ENCODE results near the gene SOWAHA.
"Not testable (repeated sequence)": the region's sequence is repeated elsewhere in the genome, so short reads cannot be mapped to it uniquely, and the experiment has no call there.

Gene SOWAHA

DNA sequence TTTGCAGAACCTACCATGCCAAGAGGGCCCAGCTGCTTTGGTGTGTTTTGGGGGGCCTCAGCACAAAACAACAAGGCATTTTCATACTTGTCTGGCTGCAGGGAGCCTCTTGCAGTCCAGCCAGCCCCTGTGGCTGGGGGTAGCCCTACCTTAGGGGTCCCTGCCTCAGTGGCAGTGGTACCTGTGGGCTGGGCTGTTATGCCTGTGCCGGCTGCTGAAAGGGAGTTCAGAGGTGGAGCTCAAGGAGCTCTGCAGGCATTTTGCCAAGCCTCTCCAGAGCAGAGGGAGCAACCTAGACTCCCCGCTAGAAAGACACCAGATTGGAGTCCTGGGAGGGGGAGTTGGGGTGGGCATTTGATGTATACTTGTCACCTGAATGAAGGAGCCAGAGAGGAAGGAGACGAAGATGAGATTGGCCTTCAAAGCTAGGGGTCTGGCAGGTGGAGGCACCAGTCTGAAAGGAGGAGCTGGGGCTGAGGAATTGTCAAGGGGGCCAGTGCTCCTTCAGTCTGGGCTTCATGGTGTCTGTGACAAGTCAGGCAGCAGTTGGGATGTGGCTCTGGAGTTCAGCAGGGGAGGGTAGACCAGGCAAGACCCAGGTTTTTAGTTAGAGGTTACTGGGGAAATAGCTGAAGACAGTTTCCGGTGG is 15.9 kb downstream of the SOWAHA start:
- no peak for DNase-seq

GRCh38 chr5:132829742-132830435 is 16.8 kb downstream of the SOWAHA start:
- peak; percentile 37 to 49 for DNase-seq

DNA sequence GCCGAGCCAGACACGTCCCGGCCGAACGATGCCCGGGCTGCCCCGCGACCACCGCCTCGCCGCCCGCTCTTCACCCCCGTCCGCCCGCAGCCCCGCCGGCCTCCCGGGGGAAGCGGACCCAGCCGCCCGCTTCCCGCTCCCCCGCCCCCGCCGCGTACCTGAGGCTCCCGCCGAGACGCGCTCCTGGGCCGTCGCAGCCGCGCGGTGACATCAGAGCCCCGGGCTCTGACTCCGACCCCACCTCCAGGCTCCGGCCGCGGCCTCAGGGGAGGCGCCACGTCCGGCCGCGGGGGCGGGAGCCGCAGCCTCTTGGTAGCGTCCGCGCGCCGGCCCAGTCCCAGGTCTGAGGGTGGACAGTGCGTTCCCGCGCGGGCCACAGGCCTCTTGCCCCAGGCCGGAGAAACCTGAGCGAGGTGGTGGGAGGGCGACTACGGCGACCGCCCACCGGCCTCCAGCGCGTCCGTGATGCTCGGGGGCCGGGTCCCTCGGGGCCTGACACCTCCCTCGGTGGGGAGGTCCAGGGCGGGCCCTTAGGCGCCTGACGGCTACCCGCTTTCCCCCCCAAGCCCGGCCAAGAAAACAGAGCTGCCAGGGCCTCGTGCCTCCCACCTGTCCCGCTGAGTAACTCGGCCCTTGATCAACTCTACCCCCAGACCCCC is 17.5 kb downstream of the SOWAHA start, which contains the start of gene SHROOM1:
Gene SHROOM1 (minus strand): TSS at position 212 of the 659 bp plus-strand sequence. CDS start 4,507 bp downstream, outside the sequence.
- no peak for DNase-seq

DNA sequence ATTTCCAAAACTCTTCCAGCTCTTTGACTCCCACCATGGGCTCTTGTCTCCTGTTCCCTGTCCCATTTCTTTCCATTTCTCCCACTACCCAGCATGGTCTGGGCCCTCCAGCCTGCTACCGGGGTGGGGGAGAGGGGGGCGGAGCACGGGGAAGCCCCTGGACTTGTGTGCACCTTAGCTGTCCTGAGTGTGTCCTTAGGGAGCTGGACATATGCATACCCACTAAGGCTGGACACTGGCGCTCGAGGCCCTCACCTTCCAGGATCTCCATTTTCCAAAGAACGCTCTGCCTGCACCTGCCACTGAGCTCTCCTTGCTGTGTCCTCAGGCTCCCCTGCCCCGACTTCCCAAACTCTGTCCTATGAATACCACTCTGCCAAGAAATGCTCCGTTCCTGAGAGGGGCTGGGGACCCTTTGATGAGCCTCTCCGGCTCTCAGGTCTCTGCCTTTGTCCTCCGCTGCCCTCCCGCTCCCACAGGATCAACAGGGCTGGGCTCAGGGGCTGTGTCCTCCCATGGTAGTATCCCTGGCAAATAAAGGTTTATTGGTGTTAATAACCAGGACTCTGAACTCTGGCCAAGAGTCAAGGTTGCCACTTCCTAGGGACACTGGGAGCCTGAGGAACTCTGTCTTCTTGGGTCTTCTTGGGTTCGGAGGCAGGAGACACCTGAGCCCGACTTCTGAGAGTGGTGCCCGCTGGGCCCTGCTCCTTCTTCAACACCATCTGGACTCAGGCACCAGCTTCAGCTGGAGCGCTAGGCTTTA is 18.2 kb downstream of the SOWAHA start:
- no peak for DNase-seq

DNA sequence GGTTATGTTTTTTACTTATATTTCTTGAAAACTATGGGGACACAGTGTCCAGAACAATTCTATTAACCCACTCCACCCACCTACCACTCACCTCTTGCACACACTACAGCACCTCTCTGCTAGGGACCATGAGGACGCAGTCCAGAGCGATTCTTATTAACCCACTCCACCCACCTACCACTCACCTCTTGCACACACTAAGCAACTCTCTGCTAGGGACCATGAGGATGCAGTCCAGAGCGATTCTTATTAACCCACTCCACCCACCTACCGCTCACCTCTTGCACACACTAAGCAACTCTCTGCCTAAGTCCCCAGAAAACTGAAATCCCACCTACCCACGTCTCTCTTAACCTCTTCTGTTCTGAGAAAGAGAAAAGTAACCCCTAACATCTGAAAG is 19.5 kb downstream of the SOWAHA start:
- no peak for DNase-seq

DNA sequence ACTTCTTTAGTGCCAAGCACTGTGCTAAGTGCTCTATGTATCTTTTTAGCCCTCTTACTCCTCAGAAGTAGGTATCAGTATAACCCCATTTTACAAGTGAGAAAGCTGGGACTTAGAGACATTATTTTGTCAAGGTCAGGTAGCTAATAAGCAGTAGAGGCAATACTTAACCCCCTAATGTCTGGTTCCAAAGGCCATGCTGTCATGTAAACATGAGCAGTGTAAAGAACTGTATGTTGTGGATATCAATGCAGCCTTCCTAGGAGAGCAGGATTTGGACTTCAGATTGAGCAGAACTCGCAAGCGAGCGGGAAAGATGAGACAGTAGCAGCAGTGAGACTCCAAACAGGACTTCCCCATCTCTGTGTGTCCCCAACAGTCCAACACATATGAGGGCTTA is 21.0 kb downstream of the SOWAHA start:
- DNase-seq: no peak

DNA sequence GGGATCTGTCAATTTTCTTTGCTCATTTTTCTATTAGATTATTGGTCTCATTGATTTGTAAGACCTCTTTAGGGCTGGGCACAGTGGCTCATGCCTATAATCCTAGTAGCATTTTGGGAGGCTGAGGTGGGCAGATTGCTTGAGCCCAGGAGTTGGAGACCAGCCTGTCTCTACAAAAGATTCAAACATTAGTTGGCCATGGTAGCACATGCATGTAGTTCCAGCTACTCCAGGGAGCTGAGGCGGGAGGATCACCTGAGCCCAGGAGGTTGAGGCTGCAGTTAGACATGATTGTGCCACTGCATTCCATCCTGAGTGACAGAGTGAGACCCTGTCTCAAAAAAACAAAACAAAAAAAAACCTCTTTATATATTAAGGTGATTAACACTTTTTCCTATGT is 23.8 kb downstream of the SOWAHA start:
- DNase-seq: no peak

DNA sequence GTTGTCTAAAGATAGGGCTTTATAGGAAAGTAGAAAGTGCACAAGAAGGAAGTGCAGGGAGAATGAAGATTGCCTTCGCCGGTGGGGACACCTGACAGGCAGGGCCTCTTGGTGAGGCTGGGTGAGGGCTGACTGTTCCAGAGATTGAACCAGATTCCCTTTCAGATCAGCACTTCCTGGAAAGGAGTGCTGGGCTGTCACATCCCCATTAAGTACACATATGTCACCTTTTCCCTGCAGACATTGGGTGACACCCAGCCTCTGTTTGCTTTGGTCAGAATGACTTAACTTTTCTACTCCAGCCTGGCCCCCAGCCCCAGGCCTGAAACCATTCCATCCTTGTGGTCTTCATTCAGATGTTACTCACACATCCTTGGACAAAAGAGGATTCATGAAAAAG is 24.8 kb downstream of the SOWAHA start:
- DNase-seq: no peak

DNA sequence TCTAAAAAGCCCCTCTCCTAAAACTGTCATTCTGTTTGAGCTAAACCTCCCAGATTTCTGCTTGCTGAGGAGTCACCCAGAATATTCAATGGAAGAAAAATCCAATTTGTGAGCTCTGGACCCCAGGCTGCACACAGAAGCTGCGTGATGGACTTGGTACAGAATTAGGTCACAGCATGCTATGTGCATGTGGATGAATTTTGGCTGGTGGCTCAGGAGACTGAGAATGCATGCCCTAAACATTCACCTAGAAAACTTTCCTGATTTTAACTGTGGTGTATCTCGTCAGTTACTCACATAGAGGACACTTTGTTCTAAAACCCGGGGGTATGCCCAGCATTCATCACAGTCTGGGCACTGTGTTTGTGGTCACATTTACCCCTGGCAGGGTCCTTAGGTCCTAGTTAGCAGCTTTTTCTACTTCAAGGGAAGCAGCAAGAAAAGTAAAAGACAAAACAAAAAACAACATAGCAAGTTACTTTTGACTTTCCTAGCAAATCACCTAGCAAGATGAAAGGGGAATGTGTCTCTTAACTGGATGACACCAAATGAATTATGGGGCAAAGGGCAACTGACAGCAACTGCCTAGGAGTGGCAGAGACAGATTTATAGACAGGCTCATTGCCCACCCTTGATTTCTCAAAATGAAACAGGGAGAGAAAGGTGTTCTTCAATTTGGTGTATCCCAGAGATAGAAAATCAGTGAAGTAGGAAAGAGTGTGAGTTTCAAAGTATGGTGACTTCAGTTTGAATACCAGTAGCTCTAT is 25.6 kb downstream of the SOWAHA start:
- no peak for DNase-seq

DNA sequence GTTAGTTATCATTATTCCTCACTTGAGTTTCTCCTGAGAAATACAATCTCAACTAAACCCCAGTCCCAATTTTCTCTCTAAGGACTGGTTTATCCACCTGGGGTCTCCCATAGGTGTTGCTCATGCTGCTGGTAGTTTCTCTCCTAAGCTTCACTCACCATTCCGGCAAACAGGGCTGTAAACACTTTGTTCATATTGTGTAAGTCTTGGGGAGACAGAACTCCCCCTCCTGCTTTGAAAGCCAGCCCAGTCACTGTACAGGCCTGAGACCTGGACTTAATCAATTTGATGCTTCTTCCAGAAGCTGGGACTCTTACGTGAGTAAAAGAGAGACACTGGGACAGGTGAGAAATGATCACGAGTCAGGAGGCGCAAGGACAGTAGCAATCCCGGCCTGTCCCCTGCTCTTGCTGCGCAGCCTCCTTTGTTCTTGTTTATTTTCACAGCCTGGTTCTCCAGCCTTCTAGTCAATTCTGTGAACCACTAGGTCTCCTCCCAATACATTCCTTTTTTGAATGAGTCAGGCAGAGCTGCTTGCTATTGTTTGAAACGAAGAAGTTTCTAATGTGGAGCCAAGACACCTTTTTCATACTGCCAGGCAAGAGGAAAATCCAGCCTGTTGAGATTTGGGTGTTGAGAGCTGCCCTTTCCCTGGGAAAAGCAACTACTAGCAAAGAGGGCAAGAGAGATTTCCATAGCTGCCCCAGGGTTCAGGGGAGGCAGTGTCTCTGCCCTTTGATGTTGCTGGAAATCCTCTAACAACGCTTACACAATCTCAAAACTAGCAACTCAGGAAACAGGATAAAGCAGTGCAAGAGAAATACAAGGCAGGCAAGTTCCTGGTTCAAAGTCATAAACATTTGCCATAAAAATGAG is 26.6 kb downstream of the SOWAHA start:
- no peak for DNase-seq

DNA sequence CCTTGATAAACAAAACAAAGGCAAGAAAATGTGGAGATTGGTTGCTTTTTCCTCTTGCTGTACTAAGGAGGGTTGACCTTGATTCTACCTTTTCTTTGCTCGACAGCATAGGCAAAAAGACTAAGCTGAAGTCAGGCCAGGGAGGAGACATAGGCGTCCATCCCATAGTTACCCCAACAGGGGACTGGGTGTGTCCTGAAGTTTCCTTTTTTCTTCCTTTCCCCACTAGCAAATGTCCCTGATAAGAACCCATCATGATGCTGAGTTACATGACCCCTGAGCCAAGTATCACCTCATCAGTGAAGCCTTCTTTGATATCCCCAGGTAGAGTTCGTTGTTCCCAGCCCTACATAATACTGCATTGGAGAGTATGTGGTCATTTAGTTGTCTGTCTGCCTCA is 27.2 kb downstream of the SOWAHA start:
- no peak for DNase-seq

- DNase-seq: no peak
Observed at GRCh38 chr5:132840896-132841295, 27.8 kb downstream of the SOWAHA start.

DNA sequence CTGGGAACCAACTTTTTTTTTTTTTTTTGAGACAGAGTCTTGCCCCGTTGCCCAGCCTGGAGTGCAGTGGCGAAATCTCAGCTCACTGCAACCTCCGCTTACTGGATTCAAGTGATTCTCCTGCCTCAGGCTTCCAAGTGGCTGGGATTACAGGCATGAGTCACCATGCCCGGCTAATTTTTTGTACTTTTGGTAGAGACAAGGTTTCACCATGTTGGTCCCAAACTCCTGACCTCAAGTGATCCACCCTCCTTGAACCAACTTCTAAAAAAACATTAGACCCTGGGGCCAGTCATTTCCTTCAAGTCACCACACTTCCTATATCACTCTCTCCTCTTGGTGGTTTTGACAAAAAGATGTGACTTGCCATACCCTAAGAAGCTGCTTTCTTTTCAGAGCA is 28.2 kb downstream of the SOWAHA start:
- no peak for DNase-seq

DNA sequence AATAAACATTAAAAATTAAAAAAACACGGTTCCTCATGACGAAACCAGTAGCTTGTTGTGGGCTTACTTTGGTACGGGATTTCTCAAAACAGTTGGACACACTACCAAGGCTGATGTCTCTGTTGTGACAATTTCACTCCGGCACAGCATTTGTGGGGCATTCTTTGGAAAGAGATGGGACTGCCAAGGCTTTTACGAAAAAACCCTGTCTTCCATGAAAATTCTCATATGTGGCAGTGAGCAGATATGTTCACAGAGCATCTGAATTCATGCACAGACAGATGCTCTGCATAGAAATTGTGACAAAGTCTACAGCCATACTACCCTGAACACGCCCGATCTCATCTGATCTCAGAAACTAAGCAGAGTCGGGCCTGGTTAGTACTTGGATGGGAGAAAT is 35.2 kb downstream of the SOWAHA start:
- no peak for DNase-seq

GRCh38 chr5:132849347-132849746 is 36.2 kb downstream of the SOWAHA start:
- no peak for DNase-seq

- no peak for DNase-seq
Observed at GRCh38 chr5:132850066-132850465, 37.0 kb downstream of the SOWAHA start.

DNA sequence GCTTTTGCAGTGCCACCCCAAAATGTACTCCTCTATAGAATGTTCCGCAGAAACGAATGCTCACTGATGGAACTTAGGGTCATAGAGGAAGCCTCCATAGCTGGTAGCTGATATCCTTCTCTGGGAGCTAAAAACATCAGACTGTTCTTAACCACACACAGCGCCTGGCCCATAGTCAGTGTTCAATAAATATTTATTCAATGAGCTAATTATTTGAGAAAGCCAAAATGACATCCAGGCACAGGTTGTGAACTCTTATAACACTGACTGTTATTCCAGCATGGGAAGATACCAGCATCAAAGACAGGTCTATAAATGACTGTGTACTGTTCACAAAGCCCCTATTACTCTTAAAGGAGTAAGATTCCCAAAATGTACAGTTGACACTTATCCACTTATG is 40.2 kb downstream of the SOWAHA start:
- no peak for DNase-seq

DNA sequence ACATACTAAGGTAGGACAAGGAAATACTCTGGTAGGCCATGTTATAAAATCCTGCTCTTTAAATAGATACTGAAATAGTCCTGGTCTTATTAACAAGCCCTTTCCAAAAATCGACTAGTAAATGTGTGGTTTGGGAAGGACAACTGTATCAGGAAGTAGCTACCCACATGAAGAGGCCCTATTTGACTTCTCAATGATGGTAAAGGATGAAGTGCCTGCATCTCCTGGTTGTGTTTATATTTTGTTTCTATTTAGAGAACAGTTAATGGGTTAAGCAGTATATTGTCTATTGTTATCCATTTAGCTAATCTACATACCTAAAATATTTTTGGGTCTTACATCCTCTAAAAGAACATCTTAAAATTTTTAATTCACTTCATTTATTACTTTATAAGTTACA is 40.7 kb downstream of the SOWAHA start:
- no peak for DNase-seq

DNA sequence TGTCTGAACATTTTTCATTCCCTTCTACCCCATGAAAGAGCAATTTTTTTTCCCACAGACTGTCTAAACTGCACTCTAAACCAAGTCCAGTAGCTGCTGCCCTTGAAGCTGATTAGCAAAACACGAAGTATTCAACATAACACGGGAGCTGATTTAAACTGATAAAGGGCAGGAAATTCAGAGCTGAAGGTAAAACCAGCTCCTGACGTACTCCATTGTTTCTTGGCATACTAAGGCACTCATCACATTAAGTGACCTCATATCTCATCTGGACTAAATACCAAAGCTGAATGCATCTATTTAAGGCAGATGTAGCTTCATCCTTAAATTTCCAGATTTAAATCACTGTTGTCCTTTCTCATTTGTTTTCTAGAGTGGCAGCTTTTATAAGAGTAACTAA is 41.2 kb downstream of the SOWAHA start:
- DNase-seq: no peak

DNA sequence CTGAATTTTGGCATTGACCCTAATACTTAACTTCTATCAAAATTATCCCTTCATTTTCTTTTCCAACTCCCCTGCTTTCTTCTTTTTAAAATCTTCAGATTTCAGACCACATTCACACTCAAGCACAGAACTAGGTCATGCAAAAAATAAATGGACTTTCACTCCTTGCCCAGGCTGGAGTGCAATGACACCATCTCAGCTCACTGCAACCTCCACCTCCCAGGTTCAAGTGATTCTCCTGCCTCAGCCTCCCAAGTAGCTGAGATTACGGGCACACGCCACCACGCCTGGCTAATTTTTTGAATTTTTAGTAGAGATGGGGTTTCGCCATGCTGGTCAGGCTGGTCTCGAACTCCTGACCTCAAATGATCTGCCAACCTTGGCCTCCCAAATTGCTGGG is 41.9 kb downstream of the SOWAHA start:
- DNase-seq: not testable (repeated sequence)

DNA sequence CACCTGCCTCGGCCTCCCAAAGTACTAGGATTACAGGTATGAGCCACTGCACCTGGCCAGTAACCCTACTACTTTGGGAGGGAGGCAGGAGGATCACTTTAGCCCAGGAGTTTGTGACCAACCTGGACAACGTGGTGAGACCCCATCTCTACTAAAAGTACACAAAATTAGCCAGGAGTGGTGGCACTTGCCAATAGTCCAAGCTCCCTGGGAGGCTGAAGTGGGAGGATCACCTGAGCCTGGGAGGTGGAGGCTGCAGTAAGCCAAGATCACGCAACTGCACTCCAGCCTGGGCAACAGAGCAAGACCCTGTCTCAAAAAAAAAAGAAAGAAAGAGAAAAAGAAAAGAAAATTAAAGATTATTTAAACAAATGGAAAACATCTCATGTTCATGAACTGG is 42.9 kb downstream of the SOWAHA start:
- no peak for DNase-seq

All from AML-193 (cell line).